ENCODE results near the gene TTF2. TPM values are rescaled to one million over a fixed set of nuclear protein-coding genes. Genes with fewer than 3 reads are reported as not detected.

TTF2 gene
- total and polyA plus RNA-seq, 9 of the 15 experiments (the other 6 are each of a cell fraction or from before 2014, with no cell fraction given): 9.4 to 71.1 (median 42.1) TPM

DNA sequence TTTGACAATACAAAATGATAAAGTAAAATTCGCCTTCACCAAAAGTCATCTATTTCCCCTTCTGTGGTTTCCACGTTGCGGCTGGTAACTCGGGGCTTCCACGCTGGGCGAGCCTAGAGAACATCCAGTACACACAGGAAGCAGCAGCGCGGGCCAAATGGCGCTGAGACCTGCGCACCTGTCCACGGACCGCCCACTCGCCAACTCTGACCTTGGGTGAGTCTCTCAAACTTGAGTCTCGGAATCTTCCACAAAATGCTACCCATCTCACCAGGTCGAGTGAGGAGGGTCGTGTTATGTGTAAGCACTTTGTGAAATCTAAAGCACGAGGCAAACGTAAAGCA, 820 bp upstream of the TTF2 start (continued):
- TF ChIP-seq, protein P1, sequence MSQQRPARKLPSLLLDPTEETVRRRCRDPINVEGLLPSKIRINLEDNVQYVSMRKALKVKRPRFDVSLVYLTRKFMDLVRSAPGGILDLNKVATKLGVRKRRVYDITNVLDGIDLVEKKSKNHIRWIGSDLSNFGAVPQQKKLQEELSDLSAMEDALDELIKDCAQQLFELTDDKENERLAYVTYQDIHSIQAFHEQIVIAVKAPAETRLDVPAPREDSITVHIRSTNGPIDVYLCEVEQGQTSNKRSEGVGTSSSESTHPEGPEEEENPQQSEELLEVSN (IDR thresholded peaks at IDR 0.05; ENCODE audit: borderline replicate concordance in 1 of 2, extremely low read depth in 1 of 2, insufficient read depth in 1 of 2, insufficient read length in 1 of 2, low read depth in 1 of 2, low read length in 1 of 2, poor library complexity in 1 of 2, severe bottlenecking in 1 of 2): peak in 1 of 2 experiments; percentile 48
- TF ChIP-seq ZNF140 (CRISPR knock-in tag; IDR thresholded peaks at IDR 0.05) (no peak), ZNF212 (CRISPR knock-in tag; IDR thresholded peaks at IDR 0.05) (no peak)
- TF ChIP-seq, protein P2, sequence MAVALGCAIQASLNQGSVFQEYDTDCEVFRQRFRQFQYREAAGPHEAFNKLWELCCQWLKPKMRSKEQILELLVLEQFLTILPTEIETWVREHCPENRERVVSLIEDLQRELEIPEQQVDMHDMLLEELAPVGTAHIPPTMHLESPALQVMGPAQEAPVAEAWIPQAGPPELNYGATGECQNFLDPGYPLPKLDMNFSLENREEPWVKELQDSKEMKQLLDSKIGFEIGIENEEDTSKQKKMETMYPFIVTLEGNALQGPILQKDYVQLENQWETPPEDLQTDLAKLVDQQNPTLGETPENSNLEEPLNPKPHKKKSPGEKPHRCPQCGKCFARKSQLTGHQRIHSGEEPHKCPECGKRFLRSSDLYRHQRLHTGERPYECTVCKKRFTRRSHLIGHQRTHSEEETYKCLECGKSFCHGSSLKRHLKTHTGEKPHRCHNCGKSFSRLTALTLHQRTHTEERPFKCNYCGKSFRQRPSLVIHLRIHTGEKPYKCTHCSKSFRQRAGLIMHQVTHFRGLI (CRISPR knock-in tag; IDR thresholded peaks at IDR 0.05): no peak
- TF ChIP-seq, protein P3, sequence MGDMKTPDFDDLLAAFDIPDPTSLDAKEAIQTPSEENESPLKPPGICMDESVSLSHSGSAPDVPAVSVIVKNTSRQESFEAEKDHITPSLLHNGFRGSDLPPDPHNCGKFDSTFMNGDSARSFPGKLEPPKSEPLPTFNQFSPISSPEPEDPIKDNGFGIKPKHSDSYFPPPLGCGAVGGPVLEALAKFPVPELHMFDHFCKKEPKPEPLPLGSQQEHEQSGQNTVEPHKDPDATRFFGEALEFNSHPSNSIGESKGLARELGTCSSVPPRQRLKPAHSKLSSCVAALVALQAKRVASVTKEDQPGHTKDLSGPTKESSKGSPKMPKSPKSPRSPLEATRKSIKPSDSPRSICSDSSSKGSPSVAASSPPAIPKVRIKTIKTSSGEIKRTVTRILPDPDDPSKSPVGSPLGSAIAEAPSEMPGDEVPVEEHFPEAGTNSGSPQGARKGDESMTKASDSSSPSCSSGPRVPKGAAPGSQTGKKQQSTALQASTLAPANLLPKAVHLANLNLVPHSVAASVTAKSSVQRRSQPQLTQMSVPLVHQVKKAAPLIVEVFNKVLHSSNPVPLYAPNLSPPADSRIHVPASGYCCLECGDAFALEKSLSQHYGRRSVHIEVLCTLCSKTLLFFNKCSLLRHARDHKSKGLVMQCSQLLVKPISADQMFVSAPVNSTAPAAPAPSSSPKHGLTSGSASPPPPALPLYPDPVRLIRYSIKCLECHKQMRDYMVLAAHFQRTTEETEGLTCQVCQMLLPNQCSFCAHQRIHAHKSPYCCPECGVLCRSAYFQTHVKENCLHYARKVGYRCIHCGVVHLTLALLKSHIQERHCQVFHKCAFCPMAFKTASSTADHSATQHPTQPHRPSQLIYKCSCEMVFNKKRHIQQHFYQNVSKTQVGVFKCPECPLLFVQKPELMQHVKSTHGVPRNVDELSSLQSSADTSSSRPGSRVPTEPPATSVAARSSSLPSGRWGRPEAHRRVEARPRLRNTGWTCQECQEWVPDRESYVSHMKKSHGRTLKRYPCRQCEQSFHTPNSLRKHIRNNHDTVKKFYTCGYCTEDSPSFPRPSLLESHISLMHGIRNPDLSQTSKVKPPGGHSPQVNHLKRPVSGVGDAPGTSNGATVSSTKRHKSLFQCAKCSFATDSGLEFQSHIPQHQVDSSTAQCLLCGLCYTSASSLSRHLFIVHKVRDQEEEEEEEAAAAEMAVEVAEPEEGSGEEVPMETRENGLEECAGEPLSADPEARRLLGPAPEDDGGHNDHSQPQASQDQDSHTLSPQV (IDR thresholded peaks at IDR 0.05): peak; percentile 64; the same call in 1 of the 2 replicates

All from K562 (cell line).